HG02852 (cell line): ENCODE data around the gene MAOB.

Source experiments
- ATAC-seq: cut with Tn5 transposase; IDR thresholded peaks from one replicate; pipeline ENCODE4 v1.9.1; 2021; ENCODE audit warnings: mild to moderate bottlenecking, moderate library complexity; ENCODE audit not compliant: unreplicated experiment

The MAOB gene

DNA sequence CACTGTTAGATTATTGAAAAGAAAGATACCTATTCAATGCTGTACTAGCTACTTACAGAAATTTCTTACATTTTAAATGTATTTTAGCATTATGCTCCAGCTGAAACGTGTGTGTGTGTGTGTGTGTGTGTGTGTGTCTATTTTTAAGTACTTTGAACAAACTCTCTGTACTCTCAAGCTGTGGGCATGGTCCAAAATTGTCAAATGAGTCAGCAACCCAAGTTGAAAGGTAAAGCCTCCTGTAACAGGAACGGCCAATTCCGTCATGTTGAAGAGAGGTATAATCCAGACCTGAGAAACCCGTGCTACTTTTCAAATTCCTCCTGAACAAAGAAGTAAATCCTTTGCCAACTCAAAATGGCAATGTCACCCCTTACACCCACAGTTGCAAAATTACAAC, 20.5 kb downstream of the MAOB start:
- no peak for ATAC-seq

DNA sequence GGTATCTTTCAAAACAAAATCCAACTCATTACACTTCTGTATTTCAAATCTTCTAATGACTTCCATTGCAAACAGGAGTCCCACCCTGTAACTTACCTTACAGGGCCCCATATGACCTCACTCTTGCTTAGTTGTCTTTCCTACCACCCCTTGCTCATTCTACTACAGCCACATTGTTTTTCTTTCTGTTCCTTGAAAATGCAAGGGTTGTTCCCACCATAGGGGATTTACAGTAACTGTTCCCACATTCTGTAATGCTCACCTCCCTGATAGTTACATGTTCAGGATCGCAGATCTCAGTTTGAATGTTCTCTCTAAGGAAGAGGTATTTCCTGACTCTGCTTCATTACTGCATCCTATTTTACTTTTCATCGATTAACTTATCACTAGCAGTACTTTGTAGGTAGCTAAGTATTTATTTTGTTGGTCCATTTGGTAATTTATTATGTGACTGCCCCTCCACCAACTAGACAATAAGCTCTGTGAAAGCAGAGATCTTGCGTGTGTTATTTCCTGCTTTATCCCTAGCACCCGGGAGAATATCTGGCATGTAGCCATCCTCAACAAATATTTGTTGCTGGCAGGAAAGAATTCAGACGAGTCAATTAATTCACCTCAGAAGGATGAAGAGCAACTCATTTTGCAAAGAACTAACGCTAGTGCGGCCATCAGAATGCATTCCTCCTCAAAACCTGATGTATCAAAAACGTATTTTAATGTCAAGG, 21.4 kb downstream of the MAOB start:
- no peak for ATAC-seq

DNA sequence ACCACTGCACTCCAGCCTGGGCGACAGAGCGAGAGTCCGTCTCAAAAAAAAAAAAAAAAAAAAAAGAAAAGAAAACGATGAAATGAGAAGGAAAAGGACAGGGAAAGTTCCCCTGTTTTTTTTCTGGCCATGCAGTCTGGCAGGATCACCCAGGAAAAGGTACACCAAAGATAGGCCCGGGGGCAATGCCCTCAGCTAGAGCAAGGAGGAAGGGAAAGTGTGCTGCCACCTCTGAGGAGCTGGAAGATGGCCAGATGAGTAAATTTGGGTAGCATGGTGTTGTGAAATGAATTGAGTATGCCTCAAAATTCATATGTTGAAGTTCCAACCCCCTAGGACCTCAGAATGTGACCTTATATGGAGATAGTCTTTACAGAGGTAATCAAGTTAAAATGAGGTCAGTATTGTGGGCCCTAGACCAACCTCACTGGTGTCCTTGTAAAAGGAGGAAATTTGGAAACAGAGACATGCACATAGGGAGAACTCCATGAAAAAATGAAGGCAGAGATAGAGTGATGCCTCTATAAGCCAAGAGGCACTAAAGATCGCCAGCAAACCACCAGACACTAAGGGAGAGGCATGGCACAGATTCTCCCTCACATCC, 28.9 kb downstream of the MAOB start:
- no peak for ATAC-seq

DNA sequence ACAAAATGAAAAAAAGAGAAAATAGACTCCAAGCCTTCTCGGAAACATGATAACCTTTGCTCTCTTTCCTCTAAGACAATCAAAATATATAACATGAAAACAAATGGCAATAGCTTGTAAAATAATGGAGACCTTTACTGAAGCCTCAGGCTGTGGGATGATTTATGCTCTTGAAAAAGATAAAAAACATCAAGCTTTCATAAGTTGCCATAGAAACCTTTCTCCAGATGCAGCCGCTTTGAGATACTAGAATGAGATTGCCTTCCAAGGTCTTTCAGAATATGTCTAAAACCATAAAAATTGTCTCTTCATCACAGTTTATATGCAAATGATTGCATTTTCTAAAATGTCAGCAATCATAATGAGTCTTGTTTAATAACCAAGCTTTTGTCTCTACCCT, 31.6 kb downstream of the MAOB start:
- no peak for ATAC-seq

DNA sequence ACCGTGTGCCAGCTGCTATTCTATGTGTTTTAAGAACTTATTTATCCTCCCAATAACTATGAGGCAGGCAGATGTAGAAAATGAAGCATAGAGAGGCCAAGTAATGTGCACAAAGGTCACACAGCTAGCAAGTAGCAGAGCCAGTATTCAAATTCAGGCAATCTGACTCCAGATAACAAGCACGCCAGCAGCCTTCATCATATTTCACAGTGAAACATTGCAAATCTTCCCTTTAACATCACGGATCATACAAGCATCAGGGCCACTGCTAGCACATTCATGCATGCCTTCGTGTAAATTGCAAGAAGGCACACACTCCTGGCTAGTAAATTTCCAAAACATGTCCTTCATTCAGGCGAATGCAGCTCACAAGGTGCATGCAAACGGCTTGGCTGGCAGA, 33.1 kb downstream of the MAOB start:
- ATAC-seq = no peak

DNA sequence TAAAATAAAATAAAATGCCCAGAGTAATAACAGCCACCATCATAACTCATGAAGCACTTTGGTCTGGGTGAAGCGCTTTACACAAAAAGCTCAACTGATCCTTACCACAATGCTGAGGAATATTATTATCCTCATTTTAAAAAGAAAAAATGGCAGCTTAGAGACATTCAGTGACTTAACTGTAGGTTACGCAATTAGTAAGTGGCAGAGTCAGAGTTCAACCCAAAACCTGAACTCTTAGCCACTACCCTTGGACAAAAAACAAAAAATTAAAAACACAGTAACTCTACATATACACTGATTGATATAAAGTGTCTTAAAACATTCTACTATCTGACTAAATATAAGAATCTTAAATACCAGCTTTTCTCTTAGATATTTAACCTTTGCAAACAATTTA, 34.9 kb downstream of the MAOB start:
- no peak for ATAC-seq

DNA sequence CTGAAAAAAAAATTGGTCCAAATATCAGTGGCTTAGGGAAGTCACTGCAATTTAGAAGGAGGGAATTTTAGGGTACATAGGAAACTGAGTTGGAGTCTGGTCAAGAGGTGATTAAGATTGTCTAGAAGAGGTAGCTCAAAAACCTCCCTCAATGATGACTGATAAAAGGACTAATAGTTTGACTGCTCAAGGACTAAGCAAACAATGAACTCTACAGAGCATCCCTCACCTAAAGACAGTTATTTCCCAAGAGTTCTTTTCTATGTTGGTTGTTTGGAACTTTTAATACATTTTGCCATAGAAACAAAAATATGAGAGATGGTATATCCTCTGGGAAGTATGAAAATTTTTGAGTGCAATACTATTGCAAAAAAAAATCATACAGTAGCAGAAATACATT, 35.7 kb downstream of the MAOB start:
- ATAC-seq = no peak

DNA sequence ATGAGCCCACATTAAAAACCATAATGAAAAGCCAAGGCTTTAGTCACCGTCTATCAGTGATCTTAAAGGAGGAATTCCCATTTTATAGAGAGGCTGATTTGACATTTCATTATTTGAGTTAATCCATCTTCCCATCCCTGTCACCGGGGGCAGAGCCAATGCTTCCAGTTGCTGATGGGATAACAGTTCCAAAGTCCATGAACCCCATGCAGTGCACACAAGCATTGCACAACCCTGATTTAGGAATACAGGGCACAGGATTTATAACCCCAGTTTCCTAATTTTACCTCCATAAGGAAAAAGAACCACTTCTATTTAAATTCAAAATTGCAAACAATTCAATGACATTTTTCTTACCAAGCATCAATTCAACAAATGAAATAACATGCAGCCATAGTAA, 36.5 kb downstream of the MAOB start:
- no peak for ATAC-seq

DNA sequence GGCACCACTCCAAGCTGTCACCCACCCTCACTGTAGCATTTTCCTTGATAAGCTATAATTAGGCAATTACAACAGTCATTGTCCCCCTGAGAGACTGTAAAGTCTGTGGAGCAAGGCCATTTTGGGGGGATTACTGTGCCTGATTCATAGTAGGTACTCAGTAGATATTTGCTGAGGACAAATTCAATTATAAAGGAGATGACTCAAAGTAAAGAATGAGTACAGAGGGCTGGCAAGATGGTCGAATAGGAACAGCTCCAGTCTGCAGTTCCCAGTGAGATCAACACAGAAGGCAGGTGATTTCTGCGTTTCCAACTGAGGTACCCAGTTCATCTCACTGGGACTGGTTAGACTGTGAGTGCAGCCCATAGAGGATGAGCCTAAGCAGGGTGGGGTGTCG, 42.0 kb downstream of the MAOB start:
- no peak for ATAC-seq

DNA sequence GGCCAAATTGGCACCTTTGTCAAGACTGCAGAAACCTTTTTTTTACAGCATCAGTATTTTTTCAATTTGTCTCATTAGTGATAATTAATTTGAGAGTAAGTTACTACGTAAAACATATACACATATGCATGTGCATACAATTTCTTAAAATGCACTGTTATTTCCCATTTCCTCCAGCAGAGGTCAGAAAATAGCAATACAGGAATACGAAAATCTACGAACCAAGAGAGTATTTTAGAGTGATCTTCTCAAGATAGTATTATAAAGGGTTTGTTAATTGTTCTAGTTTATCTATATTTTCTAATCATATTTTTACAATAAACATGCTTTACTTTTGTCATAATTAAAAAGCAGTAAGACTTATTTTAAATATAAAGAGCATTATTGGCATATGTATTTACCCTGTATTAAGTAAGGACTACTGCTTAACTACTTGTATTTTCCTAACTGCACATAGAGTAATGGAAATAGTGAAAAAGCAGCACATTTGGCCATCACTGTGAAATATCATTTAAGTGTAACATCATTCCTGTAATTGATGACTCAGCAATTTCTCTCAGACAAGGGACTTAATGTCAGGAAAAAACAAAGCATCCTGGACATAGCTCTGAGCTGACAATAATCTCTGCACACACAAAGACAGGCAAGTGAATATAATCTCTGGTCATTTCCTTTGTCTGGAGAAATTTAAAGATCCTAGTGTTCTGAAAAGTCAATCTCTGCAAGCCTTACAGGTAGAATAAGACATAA, 45.6 kb downstream of the MAOB start:
- no peak for ATAC-seq

DNA sequence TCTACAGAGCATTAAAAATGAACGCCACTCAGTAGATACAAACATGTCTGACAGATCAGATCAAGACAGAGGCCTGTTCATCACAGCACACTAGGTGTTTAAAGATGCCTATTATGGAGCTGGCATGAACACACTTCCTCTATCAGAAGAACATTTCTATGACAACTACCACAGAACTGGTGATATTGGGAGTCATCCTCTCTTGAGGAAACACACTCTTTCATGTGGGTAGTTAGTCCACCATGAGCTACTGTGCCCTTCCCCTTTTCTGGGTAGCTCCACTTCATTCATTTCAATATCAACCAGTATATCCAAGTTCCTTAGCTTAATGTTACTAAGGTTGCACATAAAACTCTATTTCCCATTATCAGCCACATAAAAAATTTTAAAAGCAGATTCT, 46.7 kb downstream of the MAOB start:
- no peak for ATAC-seq

DNA sequence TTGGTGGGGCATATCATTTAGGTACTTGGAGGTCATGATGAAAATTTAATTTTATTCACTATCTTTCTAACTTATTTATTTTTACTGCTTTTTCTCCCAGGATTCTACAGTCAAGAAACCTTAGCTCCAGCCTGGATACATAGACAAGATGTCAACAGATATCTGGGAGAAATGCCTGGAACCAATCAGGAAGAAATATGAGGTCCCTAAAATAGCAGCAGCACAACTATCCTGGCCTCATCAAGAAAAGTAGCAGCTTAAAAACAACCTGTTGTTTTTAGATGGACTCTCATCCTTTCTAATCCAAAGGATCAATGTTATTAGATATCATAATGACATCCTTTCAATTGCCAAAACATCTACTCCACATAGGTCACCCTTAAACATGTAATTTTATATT, 54.5 kb downstream of the MAOB start:
- no peak for ATAC-seq

DNA sequence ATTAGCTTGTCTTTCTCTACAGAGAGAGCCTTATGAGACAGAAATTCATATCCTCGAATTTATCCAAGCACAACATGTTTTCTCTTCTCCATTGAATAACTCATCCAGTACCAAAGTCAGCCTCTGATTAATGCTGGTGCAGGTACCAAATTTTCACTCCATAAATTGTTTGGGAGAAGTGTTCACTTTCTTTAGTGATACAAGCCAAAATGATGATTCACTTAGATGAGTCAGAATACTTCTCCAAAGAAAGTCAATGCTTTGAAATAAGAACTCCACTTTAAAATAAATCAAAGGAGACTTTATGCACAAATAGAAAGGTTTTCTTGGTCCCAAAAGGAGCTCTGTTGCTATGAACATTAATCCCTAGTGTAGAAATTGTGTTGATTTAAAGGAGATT, 60.2 kb downstream of the MAOB start:
- no peak for ATAC-seq

DNA sequence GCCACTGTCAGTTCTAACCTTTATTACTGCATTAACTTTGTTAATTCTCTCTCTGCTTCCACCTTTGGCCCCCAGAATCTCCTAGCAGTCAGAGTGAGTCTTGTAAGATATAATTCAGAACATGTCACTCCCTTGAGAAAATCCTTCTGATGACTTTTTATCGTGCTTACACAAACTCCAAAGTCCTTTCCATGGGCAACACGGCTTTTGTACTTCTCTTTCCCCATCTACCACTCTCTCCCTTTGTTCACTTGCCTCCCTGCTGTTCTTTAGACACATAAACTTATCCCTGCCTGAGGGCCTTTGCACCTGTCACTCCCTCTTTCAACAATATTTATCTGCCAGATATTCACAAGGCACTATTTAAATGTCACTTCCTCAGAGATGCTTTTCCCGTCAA, 64.8 kb downstream of the MAOB start:
- no peak for ATAC-seq

DNA sequence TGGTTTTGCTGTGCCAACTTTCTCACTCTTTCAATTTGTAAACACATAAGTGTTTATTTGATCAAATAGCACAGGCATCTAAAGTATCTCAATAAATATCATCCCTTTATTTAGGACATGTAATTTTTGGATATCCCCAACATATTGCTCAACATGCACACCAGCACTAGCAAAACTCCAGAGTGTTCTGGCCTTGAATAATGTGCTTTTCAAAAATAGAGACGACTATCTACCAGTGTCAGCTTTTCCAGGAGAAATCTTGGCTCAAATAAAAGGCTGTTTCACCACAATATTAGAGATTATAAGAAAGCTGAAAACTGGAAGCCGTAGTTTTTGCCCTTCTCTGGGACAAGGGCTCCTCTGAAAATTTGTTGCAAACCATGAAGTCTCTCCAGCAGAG, 67.0 kb downstream of the MAOB start:
- no peak for ATAC-seq

DNA sequence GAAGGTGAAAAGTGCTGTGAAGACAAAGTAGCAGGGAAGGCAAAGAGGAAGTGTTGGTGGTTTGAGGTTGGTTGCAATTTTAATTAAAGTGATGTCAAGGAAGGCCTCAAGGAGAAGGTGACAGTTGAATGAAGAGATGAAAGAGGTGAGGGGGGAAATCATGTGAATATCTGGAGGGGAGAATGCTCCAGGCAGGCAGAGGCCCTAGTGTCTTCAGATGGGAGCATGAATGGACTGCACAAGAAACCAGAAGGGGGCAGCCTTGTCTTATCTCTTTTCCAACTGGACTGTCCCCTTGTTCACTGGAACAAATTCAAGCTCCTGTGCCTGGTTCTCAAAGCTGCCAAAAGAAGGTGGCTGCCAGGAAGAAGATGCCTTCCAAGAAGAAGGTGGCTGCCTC, 68.4 kb downstream of the MAOB start:
- ATAC-seq = no peak

DNA sequence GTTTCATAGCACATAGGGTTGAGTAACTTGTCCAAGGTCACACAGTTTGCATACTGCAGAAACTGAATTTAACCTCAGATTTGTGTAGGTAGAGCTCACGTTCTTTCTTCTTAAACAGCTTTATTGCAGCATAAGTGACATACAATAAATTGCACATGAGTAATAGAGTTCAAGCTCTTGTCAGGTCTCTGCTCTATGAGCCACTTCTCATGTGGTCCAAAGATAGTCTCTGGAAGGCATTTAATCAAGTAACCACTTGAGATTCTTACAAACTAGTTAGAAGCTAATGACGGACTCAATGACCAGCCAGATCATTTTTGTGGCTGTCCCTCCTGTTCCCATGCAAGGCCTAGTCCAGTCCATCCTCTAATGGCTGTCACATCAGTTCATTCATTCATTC, 68.9 kb downstream of the MAOB start:
- ATAC-seq = no peak

DNA sequence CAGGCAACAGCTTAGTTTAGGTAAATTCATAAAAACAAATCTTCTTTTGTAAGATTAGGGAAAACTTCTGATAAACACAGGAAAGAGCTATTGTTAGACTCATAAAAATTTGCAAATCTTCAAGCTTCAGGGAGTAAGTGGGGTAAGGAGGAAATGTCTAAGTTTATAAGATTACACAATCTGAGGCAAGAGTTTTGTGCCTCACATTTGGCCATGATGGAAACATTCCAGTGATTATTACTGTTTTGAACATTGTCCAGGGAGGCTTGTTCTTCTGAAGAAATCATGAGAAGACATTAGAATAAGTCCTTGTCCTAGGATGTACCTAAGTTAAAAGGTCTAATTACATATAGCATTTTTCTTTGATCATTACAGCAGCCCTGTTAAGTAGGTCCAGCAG, 72.8 kb downstream of the MAOB start:
- ATAC-seq = no peak

DNA sequence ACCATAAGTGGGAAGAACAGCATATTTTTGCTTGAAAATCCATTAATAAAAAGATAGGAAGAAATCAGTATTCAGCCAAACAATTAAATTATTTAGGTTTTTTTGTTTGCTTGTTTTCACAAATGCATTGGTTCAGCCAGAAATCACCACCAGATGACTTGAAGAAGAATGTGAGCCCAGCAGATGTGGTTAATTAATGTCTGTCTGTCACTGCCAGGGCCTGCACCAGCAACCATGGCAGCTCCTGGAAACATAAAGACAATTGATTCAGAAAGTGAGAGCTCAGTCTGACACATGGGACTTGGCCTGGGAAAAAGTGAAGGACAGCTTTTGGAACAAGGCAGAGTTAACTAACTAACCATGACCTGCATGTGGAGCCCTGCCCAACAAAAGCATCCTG, 74.0 kb downstream of the MAOB start:
- no peak for ATAC-seq

DNA sequence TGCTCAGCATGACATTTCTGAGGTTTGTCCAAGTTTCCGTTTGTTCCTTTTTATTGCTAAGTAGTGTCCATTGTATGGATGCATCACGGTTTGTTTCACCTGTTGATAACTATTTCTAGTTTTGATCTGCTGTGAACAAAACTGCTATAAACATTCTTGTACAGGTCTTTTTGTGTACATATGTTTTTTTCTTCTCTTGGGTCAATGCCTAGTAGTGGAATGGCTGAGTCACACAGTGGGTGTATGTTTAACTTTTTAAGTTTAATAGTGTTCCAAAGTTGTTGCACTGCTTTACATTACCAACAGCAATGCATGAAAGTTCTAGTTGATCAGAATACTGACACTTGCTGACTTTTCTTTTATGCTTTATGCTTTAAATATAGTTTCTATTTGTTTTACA, 76.7 kb downstream of the MAOB start:
- ATAC-seq = no peak

DNA sequence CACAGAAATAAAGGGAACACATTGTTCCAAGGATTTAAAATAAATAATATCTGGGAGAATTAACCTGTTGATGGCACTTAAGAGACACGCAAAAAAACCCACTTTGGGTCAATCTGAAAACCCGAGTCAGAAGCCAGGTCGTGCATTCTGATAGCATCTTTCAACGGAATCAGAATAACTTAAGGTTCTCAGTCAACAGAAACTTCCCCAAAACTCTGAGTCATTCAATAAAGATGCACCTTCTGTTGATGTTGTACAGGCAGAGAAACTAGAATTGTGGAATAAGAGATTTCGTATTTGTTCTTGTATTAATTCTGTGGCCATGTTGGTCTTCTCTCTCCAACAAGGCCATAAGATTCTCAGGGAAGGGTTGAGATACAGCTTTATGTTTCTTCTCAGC, 78.2 kb downstream of the MAOB start:
- no peak for ATAC-seq

DNA sequence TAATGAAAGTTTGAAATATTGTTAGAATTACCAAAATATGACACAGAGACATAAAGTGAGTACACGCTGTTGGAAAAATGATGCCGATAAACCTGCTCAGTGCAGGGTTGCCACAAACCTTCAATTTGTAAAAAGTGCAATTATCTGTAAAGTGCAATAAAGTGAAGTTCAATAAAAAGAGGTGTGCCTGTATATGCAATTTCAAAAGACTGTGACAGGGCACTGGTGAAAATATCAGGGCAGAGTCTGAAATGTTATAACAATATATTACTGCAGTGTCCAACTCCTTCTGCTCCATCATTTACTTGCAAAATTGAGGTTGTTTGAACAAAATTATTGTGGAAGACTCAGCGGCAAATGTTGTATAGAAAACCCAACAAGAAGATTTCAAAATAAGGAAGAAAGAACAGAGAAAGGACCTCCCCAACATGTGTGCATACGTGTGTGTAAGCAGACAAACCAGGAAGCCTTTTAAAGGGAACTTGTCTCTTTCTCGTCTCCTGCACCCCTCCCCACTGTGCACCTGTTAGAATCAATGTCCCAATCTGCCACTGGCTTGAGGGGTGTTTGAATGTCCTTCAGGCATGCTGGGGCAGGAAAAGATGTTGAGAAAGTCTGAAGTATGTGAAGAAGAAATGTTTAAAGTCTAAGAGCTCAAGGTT, 96.2 kb downstream of the MAOB start:
- ATAC-seq = no peak
